ENCODE measurements around the gene NHLRC2.
A peak's percentile ranks its signal among the peaks of the same experiment; 100 is the strongest.

NHLRC2 gene

DNA sequence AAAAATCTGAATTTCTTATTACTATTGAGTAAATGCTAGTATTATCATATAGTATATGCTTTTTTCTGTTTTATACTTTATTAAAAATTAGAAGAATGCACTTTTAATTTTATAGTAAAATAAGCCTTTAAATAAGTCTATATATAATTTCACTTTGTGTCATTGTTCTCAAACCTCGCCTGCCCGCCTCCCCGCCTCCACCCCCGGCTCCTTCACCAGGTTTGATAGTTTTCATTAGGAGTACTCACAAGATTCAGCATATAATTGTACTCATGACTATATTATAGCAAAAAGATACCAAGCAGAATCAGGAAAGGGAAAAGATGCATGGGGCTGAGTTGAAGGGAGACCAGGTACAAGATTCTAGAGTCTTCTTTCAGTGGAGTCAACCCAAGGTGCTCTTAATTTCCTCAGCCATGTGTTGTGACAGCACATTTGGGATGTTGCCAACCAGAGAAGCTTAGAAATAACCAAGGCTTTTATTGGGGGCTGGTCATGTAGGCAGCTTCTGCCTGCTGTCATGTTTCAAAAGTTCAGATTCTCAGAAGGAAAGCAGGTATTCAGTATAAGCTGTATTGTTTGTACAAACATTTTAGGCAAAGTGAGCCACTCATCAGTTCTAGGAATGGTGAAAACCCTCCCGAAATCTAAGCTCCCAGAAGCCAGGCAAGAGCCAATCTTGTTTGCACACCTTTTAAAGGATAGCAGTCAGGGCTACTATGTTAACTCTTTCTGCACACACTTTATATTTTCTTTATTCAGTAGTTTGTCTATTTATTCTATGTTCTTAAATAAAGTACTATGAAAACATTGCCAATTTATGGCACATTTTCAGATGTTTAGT is 12.3 kb downstream of the NHLRC2 start:
- no peak for FAIRE-seq

DNA sequence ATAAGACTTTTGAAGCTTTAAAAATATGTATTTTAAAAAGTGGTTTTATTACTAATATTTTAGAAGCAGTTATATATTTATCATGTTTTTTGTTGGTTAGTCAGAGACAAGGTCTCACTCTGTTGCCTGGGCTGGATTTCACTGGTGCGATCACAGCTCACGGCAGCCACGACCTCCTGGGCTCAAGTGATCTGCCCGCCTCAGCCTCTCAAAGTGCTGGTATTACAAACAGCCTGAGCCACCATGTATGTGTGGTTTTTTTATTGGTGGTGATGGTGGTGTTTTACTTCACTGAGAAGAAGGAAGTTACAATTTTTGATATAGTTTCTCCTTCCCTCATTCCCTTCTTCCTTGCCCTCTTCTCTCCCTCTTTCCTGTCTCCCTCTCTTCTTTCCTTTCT is 13.4 kb downstream of the NHLRC2 start:
- FAIRE-seq: no peak

DNA sequence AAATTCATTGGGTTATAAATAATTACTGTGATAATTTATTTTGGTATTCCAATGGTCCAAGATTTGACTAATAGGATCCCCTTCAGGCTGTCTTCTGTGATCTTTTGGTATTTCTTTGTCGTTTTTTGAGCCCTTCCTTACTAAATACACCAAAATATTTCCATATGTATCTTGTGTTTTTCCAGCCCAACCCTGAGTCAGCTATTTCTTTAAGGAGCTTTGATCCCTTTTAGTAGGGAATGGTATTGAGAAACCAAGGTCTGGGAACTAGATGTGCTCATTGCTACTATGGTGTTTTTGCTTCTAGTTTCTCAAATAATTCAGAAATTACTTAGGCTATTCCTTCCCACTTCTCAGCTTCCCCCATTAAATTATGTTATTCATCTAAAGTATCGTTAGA is 15.3 kb downstream of the NHLRC2 start:
- no peak for FAIRE-seq

DNA sequence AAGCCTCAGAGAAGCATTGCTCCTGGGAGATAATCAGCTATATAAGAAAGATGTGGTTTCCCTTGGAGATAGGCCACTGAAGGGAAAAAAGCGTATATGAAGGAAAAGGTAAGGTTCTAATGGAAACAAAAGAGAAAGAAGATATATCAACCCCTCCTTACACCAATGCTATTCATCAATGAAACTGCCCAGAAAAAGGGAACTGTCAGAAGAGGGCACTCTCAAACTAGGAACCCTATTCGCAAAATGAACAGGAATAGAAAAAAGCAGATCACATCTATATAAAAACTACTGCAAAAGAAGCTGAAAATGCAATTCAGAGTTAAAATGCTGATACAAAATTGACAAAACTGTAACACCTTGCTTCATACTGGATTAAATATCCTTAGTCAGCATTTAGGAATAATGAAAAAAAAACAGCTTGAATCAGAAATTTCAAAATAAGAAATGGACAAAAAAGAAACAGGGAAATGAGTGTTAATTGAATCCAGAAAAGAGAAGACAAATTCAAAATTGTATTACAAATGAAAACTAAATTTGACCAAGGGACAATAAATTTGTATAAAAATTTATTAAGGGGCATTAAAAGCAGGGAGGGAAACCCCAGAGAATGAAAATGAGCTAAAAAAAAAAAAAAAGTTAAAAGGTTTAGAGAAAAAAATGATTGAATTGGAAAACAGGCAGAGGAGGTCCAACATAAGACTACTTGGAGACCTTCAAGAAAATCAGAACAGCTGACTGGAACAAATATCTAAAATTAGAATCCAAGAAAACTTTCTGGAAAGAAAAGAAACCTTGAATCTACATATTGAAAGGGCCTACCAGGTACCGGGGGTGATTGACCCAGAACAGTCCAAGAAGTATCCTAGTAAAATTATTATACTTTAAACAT is 17.9 kb downstream of the NHLRC2 start:
- FAIRE-seq: peak; percentile 74

DNA sequence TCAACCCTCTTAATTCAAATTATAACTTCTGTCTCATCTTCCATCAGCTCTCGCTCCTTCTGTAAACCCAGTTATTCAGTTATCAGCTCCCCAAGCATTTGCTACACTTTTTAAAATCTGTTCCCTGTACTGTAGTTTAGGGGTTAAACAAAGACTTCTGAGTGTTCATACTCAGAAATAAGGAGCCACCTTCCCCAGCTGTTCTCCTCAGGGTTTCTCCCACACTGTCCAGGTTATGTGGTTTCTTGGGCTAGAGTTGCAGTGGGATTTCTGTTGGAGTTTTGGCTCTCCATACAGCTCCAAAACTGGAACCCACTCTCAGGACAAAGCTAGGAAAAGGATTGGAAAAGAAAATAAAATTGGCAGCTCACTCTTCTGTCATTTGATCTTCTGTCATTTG is 20.8 kb downstream of the NHLRC2 start:
- no peak for FAIRE-seq

DNA sequence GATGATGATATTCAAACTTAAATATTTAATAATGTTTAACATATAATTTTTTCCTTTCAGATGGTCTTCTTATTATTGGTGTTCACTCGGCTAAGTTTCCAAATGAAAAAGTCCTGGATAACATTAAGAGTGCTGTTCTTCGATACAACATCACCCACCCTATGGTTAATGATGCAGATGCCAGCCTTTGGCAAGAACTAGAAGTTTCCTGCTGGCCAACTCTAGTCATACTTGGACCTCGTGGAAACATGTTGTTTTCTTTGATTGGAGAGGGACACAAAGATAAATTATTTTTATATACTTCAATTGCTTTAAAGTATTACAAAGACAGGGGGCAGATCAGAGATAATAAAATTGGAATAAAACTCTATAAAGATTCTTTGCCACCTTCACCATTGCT is 22.0 kb downstream of the NHLRC2 start:
- FAIRE-seq: peak; percentile 72

DNA sequence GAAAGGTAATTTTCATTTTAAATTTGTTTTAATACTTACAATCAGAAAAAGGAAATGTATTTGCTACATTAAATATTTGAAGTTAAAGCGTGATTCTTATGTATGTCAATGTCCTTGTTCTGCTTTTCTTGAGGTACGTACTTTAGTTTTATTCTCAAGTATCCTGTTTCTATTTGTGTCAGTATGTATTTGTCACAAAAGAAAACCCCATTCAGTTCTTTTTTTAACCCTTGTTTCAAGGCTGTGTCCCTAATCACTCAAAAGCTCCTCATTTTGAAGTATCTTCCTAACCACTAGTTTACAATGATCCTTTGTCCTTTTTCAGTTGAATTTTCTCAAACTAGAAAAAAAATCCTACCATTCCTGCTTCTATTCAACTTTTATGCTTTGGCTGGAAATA is 25.2 kb downstream of the NHLRC2 start:
- no peak for FAIRE-seq

DNA sequence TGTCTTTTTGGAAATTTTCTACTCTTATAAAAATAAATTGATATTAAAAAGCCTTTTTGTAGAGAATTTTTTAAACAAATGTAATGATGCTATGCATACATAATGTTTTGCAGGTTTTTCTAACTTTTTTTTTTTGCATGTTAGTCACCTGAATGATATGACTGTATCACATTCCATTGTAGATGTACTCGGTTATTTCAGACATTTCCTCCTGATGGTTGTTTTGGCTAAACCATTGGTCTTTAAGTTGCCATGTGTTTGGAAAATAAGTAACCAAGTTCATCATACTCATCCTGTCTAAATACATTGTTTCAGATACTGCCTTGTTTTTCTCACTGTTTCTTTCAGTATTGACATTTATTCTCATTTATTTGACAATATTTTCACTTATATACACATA is 25.8 kb downstream of the NHLRC2 start:
- FAIRE-seq: no peak

DNA sequence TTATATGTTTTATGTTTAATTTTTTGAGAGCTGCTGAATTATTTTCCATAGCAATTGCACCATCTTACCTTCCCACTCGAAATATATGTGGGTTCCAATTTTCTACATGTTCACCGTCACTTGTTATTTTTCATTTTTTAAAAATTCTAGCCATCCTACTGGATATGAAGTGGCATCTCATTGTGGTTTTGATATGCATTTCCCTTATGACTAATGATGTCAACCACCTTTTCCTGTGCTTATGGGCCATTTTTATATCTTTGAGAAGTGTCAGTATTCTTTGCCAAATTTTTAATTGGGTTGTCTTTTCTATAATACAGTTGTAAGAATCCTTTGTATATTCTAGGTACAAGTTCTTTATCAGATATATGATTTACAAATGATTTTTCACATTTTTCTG is 27.8 kb downstream of the NHLRC2 start:
- no peak for FAIRE-seq

DNA sequence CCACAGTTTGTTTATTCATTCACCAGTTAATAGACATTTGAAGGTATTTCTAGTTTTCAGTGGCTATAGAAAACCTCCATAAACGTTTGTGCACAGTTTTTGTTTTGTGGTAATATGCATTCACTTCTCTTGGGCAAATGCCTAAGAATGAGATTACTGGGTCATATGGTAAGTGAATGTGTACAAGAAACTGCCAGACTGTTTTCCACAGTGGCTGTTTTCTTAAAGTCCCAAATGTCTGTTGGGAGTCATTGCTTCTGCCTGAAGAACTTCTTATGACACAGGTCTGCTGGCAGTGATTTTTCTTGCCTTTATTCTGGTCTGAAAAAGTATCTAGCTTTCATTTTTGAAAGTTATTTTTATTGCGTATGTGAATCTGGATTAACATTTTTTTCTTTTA is 35.5 kb downstream of the NHLRC2 start:
- FAIRE-seq: no peak

DNA sequence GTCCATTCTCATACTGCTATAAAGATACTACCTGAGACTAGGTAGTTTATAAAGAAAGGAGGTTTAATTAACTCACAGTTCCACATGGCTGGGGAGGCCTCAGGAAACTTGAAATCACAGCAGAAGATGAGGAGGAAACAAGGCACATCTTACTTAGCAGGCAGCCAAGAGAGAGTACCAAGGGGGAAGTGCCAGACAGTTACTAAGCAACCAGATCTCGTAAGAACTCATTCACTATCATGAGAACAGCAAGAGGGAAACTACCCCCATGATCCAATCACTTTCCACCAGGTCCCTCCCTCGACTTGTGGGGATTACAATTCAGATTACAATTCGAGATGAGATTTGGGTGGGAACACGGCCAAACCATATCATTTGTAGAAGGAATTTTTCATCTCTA is 36.3 kb downstream of the NHLRC2 start:
- FAIRE-seq: no peak

DNA sequence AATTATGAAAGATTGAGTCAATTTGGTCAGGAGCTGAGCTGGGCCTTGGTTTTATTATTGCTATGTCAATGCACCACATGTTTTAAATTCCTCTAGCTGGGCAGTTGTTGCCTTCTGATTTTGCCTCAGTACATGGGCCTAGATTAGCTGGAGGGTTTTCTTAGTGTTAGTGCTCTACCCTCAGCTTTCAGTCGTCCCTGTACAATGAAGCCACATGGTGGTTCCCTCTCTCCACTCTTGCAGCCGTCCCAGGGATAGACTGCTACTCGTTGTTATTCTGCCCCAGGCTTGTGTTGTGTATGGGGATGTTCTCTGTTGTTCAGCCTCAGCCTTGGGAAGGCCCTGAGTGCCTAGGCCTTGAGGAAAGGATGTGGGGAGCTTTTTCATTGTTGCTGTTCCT is 37.0 kb downstream of the NHLRC2 start:
- no peak for FAIRE-seq

DNA sequence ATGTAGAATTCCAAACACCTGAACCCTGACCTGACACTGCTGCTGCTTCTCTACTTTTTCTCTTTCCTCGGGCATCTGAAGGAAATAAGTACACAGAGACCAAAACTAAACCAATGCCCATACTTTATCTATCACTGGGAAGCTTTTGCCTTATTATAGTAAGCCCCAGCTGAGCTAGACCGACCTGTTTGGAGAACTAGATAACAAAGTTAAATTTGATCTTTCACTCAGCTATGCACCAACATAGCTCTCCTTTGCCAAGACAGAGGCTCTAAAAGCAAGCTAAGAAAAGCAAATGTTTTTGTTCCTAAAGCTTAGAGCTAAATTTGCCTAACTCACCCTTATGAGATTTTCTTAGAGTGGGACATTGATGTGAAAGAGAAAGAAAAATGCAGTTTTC is 39.1 kb downstream of the NHLRC2 start:
- FAIRE-seq: no peak

DNA sequence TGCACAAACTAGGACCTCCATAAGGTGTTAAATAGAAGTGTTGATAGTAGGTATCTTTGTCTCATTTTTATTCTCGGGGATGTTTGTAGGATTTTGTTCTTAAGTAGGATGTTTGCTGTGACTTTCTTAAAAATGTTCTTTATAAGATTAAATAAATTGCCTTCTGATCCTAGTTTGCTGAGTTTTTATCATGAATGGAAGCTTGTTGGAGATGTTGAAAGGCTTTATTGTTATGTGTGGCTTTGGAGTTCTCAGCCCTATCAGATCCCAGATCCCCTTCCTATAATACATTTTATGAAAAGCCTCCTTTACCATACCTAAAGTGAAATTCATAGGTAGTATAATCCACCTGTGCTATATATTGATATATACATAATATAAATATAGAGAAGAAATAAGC is 40.1 kb downstream of the NHLRC2 start:
- no peak for FAIRE-seq

DNA sequence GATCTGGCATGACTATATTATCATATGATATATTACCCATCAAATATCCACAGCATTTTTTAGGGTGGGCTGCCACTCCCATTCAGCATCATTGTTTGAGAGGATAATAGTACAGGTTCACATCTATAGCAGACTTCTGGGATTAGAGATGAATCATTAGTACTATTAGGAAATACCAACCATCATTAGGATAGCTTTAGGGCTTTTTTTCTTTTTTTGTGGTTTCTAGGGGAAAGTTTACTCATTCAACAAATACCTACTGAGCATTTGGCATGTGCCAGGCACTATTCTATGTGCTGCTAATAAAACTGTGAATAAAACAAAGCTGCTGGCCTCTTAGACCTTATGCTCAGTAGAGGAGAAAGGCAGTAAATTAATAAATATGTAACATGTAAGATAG is 40.6 kb downstream of the NHLRC2 start:
- no peak for FAIRE-seq

DNA sequence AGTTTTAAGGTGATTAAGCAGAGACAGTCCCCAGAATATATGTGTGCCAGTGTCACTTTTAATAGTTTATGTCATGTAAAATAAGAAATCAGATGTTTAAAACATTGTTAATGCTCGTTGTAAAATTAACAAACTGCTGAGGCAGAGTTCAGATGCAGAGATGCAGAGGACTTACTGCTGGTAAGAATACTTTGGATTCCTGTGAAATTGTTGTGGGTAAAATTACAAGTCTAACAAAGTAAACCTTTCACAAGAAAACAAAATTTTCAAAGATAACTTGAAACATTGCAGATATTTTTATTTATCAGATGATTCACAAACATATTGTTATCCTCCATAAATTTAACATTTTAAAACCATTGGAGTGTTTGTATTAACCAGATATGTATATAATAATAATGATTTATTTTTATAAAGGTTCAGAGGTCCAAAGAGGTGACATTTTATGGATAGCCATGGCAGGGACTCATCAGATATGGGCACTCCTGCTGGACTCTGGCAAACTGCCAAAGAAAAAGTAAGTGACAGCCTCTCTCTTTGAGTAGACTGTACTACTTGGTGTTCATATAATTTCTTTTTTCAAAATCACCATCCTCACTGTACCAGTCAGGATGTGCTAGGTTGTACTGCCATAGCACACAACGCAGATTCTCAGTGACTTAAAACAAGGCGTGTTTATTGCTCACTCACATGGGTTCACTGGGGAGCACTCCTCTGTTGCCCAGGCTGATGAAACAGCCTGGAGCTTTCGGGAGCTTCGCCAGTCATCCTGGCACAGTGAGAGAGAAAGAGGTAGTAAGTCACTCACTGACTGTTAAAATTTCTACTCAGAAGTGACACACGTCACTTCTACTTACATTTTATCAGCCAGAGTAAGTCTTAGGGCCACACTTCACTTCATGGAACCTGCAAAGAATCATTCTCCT is 43.5 kb downstream of the NHLRC2 start:
- FAIRE-seq: no peak

DNA sequence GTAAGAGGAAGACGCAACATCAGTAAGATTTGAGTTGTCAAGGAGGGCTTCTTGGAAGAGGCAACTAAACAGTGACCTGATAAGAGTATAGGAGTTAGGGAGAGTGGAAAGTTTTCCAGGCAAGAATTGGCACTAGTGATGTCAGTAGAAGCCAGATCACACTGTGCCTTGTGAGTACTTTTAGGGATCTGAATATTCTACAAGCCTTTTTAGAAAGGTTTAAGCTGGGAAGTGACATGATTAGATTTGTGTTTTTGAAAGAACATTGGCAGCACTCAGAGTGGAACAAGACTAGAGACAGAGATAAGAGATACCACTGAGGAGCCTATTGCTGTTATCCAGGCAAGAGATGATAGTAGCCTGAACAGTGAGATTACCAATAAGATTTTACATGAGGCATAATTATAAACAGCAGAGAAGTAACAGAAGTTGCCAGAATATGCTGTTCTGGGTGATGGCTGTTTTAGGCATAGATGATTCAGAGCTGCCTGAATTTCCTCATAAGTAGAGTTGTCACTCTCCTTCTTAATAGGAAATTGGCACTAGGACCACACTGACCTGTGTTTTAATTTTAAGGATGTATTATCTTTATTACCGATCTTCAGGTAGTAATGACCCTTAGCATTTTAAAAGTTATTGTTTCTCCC is 45.6 kb downstream of the NHLRC2 start:
- no peak for FAIRE-seq

DNA sequence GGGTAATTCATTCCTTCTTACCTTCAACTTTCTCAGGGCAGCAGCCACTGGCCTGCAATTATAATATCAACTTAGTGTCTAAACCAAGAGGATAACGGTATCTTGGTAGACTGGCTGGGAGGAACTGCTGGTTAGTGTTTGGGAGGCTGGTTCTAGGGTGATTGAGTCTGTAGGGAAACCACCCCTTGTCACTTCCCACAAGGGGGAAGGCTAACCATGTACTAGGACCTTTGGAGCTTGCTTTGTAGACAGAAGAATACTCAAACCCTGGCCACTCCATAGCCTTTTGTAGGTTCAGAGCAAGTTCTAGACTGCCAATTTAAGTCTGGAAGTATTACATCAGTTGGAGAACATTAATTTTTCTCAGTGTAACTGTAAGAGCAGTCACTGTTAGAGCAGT is 51.3 kb downstream of the NHLRC2 start:
- no peak for FAIRE-seq

DNA sequence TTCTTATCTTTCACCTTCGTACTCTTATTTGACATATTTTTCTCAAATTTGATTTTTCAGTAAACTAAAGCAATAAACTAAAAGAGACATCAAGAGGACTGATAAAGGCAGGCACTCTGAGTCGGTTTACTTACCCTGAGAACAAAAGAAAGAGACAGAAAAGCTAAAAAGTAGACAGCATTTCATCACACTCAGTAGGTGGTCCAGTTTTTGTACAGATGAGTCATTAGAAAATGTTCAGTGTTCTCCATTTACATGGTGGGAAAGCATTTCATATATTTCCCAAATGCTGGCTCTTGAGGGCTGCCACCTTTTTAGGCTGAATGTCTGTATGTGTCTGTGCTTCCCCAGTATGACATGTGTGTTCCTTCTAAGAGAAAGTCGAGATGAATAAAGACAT is 52.7 kb downstream of the NHLRC2 start:
- FAIRE-seq: no peak

DNA sequence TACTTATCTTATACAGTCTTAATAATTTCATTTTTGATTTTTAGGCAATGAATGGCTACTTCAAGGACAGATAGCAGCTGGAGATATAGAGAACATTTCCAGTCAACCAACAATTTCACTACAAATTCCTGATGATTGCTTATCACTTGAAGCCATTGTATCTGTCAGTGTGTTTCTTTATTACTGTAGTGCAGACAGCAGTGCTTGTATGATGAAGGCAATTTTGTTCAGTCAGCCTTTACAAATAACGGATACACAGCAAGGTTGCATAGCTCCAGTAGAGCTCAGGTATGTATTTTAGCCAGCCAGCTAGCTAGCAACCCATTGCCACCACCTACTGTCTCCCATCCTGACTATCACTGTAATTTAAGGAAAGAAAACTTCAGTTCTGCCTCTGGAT is 53.8 kb downstream of the NHLRC2 start:
- FAIRE-seq: no peak

DNA sequence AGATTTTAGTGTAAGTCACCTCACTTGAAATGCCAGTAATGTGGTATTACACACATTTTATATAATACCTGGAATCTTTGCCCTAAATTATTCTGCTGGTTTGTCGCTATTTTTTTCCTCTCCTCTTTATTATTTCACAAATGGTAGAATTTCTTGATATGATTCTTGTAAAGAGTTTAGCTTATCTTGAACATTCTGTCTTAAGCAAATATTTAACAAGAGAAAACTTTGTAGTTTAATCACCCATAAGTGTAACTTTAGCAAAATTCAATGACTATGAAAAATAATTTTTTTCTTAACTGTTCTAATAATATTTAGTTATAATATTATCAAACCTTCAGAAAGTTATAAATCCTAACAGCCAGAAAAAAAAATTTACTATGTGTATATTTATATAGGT is 56.7 kb downstream of the NHLRC2 start:
- peak; percentile 96 for FAIRE-seq

DNA sequence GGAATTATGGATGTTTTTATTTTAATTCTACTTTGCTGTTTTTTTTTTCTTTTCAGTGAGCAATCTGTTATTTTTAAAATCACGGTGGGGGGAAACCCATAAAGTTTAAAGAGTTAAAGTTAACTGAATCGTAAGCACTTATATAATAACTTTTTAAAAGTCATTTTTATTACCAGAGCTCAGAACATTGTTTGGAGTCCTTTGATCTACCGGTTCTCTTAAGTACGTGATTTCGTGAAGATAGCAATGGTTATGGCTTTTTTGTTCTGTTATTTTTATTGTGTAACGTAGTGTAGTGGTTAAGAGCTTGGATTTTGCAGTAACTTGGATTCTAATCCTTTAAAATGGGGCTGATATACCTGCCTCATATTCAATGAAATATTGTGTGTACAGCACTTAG is 57.4 kb downstream of the NHLRC2 start:
- no peak for FAIRE-seq

DNA sequence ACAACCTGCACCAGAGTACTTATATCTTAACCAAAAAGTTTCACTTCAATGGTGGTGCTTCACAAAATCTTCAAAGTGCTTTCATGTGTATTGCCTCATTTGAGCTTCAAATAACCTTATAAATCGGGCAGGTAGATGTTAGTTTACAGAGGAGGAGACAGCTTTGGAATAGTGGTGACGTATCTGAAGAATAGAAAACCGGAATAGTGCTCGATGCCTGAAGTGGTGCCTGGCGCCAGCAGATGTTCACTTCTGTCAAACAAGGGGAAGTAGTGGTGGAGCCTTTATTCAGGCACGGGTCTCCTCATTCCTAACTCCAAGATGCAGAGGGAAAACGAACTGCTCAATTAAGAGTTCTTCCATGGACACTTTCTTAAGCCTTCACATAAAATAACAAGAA is 58.1 kb downstream of the NHLRC2 start:
- no peak for FAIRE-seq

Data from islet of Langerhans (tissue), 1 donor.